ENCODE measurements around the gene GGACT.
"Not testable (repeated sequence)": the region's sequence is repeated elsewhere in the genome, so short reads cannot be mapped to it uniquely, and the experiment has no call there.

The GGACT gene

GRCh38 chr13:100600461-100600860 is 11.9 kb upstream of the GGACT start:
- no peak for DNase-seq

- no peak for DNase-seq
These were observed 8.7 kb upstream of the GGACT start for GRCh38 chr13:100597253-100597652.

- DNase-seq: no peak
These were observed 7.9 kb upstream of the GGACT start for GRCh38 chr13:100596516-100596915.

- DNase-seq: no peak
These were observed 6.1 kb upstream of the GGACT start for GRCh38 chr13:100594731-100595130.

- DNase-seq: no peak
These were observed 5.7 kb upstream of the GGACT start for GRCh38 chr13:100594255-100594654.

- no peak for DNase-seq
These were observed 663 bp upstream of the GGACT start for GRCh38 chr13:100589178-100589725.

- DNase-seq: no peak
These were observed 3.7 kb downstream of the GGACT start for GRCh38 chr13:100584896-100585295.

- no peak for DNase-seq
These were observed 7.1 kb downstream of the GGACT start for GRCh38 chr13:100581504-100581903.

- no peak for DNase-seq
These were observed 7.6 kb downstream of the GGACT start for GRCh38 chr13:100581030-100581429.

GRCh38 chr13:100580045-100580444 is 8.5 kb downstream of the GGACT start:
- DNase-seq: no peak

- not testable (repeated sequence) for DNase-seq
These were observed 11.3 kb downstream of the GGACT start for GRCh38 chr13:100577239-100577638.

- DNase-seq: peak; percentile 83
These were observed 15.5 kb downstream of the GGACT start for GRCh38 chr13:100573121-100573520.

GRCh38 chr13:100566543-100566942 is 22.0 kb downstream of the GGACT start:
- DNase-seq: no peak

GRCh38 chr13:100565286-100565685 is 23.3 kb downstream of the GGACT start:
- DNase-seq: no peak

- DNase-seq: no peak
These were observed 24.0 kb downstream of the GGACT start for GRCh38 chr13:100564444-100565223.

- DNase-seq: no peak
These were observed 24.8 kb downstream of the GGACT start for GRCh38 chr13:100563779-100564178.

GRCh38 chr13:100561599-100562204 is 26.9 kb downstream of the GGACT start:
- no peak for DNase-seq

GRCh38 chr13:100561158-100561499 is 27.5 kb downstream of the GGACT start:
- no peak for DNase-seq

- DNase-seq: no peak
These were observed 28.0 kb downstream of the GGACT start for GRCh38 chr13:100560498-100561157.

GRCh38 chr13:100559886-100560285 is 28.7 kb downstream of the GGACT start:
- DNase-seq: no peak

GRCh38 chr13:100552755-100553154 is 35.8 kb downstream of the GGACT start:
- DNase-seq: no peak

GRCh38 chr13:100549316-100549715 is 39.3 kb downstream of the GGACT start:
- DNase-seq: peak; percentile 13

- DNase-seq: peak; percentile 32
These were observed 40.8 kb downstream of the GGACT start for GRCh38 chr13:100547791-100548201.

Measured in activated CD8-positive, alpha-beta memory T cell treated with anti-CD3 and anti-CD28 coated beads, Interleukin-2, amount 50 U/mL, for 48 hours (primary cell).